IMR-90 (cell line): Measurements from ENCODE around the gene EXPH5. TPM values are rescaled to one million over a fixed set of nuclear protein-coding genes. Genes with fewer than 3 reads are reported as not detected.

ENCODE experiments used
- ATAC-seq: fragments of 200-7000 bp; cut with Tn5 transposase; 2 replicates; pipeline ENCODE4 v1.9.1; 2020; ENCODE audit warnings: low read depth, mild to moderate bottlenecking, moderate library complexity
- BruUV-seq: library from RNA; stranded (reverse); fragments of 400-500 nt; replicated peaks from 2 replicates; lab custom pipeline; 2021; lab: Mats Ljungman, UMichigan
- CTCF ChIA-PET: fragments of 300-600 bp; formaldehyde crosslinking; extraction: SDS; loops from one replicate; lab custom pipeline; 2021; ENCODE audit warnings: antibody characterized with exemption; lab: Yijun Ruan, JAX
- POLR2A ChIA-PET: fragments of 300-600 bp; sonication (Branson Sonifier 250); formaldehyde crosslinking; loops from one replicate; lab custom pipeline; 2022; ENCODE audit warnings: antibody characterized with exemption; ENCODE audit not compliant: unreplicated experiment; lab: Charles Lee
- DNase-seq: peaks from one replicate; pipeline ENCODE4 v3.0.0; 2013
- H2AFZ ChIP-seq: replicated peaks from 2 replicates; pipeline ENCODE3; 2013; ENCODE audit warnings: low read length, mild to moderate bottlenecking; ENCODE audit not compliant: poor library complexity
- H2AK5ac ChIP-seq: 2 replicates; pipeline ENCODE4 v1.6.1; 2013; ENCODE audit warnings: low read depth, low read length, inconsistent platforms
- H2AK9ac ChIP-seq: replicated peaks from 2 replicates; pipeline ENCODE3; 2013; ENCODE audit warnings: mild to moderate bottlenecking, low read depth, low read length, moderate library complexity; ENCODE audit not compliant: poor library complexity
- H2BK120ac ChIP-seq: 2 replicates; pipeline ENCODE4 v1.6.1; 2013; ENCODE audit warnings: low read depth, low read length, inconsistent platforms
- H2BK15ac ChIP-seq: 3 replicates; pipeline ENCODE4 v1.6.1; 2013; ENCODE audit warnings: low read depth, low read length, inconsistent platforms
- H2BK20ac ChIP-seq: 2 replicates; pipeline ENCODE4 v1.6.1; 2013; ENCODE audit warnings: low read depth, mild to moderate bottlenecking, inconsistent platforms, low read length, moderate library complexity
- H2BK5ac ChIP-seq: 2 replicates; pipeline ENCODE4 v1.6.1; 2013; ENCODE audit warnings: mild to moderate bottlenecking, low read depth, low read length, inconsistent platforms; ENCODE audit not compliant: poor library complexity, severe bottlenecking
- H3K14ac ChIP-seq: replicated peaks from 2 replicates; pipeline ENCODE4 v1.6.1; 2013; ENCODE audit warnings: low read depth, low read length, inconsistent platforms
- H3K18ac ChIP-seq: 2 replicates; pipeline ENCODE4 v1.6.1; 2013; ENCODE audit warnings: low read depth, low read length, control low read depth
- H3K23ac ChIP-seq: 2 replicates; pipeline ENCODE4 v1.6.1; 2013; ENCODE audit warnings: low read depth, low read length, inconsistent platforms
- H3K27ac ChIP-seq: 2 replicates; pipeline ENCODE4 v1.5.1; 2013; ENCODE audit warnings: mild to moderate bottlenecking, control low read depth, low read length; ENCODE audit not compliant: insufficient read depth
- H3K27me3 ChIP-seq: 2 replicates; pipeline ENCODE4 v1.6.1; 2013; ENCODE audit warnings: low read length; ENCODE audit not compliant: control insufficient read depth, insufficient read depth
- H3K36me3 ChIP-seq: 2 replicates; pipeline ENCODE4 v1.6.1; 2013; ENCODE audit warnings: low read length, mixed read lengths; ENCODE audit not compliant: control insufficient read depth, insufficient read depth
- H3K4ac ChIP-seq: 2 replicates; pipeline ENCODE4 v1.6.1; 2013; ENCODE audit warnings: low read depth, low read length, inconsistent platforms
- H3K4me1 ChIP-seq: 2 replicates; pipeline ENCODE4 v1.6.1; 2013; ENCODE audit warnings: low read length, mixed read lengths; ENCODE audit not compliant: control insufficient read depth, insufficient read depth
- H3K4me2 ChIP-seq: 2 replicates; pipeline ENCODE4 v1.6.1; 2013; ENCODE audit warnings: low read depth, mild to moderate bottlenecking, control low read depth, low read length, moderate library complexity
- H3K4me3 ChIP-seq: 2 replicates; pipeline ENCODE4 v1.5.1; 2013; ENCODE audit warnings: low read depth, mild to moderate bottlenecking, control low read depth, low read length, moderate library complexity; ENCODE audit not compliant: insufficient read depth
- H3K56ac ChIP-seq: 2 replicates; pipeline ENCODE4 v1.6.1; 2013; ENCODE audit warnings: low read length, inconsistent platforms; ENCODE audit not compliant: insufficient read depth; ENCODE audit errors: extremely low read depth
- H3K79me1 ChIP-seq, 2 experiments: 2 replicates each; pipeline ENCODE4 v1.6.1; 2013; ENCODE audit warnings: low read length in 2 of 2, inconsistent platforms in 1 of 2, low read depth in 1 of 2
- H3K9ac ChIP-seq: 2 replicates; pipeline ENCODE4 v1.6.1; 2013; ENCODE audit warnings: low read depth, low read length, control low read depth
- H3K9me1 ChIP-seq: 2 replicates; pipeline ENCODE4 v1.6.1; 2013; ENCODE audit warnings: low read length, inconsistent platforms; ENCODE audit not compliant: insufficient read depth
- H3K9me3 ChIP-seq: 2 replicates; pipeline ENCODE4 v1.6.1; 2013; ENCODE audit warnings: low read length; ENCODE audit not compliant: control insufficient read depth, insufficient read depth
- H4K20me1 ChIP-seq: 2 replicates; pipeline ENCODE4 v1.6.1; 2013; ENCODE audit warnings: low read length, inconsistent platforms; ENCODE audit not compliant: insufficient read depth
- H4K5ac ChIP-seq: 2 replicates; pipeline ENCODE4 v1.6.1; 2013; ENCODE audit warnings: mild to moderate bottlenecking, low read depth, low read length, control low read depth
- H4K8ac ChIP-seq, 2 experiments: 2 replicates each; pipeline ENCODE4 v1.6.1; 2013; ENCODE audit warnings: low read depth in 2 of 2, low read length in 2 of 2, control low read depth in 1 of 2, inconsistent platforms in 1 of 2
- H4K91ac ChIP-seq: 2 replicates; pipeline ENCODE4 v1.6.1; 2013; ENCODE audit warnings: low read depth, low read length, inconsistent platforms; ENCODE audit not compliant: insufficient read depth
- BHLHE40 ChIP-seq: fragments of 150-350 bp; IDR thresholded peaks from 2 replicates; pipeline ENCODE4 v1.6.1; 2016; ENCODE audit warnings: mild to moderate bottlenecking, low read depth, low read length
- FOS ChIP-seq: fragments of 150-350 bp; IDR thresholded peaks from 2 replicates; pipeline ENCODE4 v1.6.1; 2016; ENCODE audit warnings: low read depth, low read length
- MAFK ChIP-seq: IDR thresholded peaks from 2 replicates; pipeline ENCODE4 v1.6.1; 2012; ENCODE audit warnings: low read depth, low read length, improper control_type of control experiment
- MAZ ChIP-seq: IDR thresholded peaks from 2 replicates; pipeline ENCODE4 v1.6.1; 2012; ENCODE audit warnings: low read depth, mild to moderate bottlenecking, low read length, improper control_type of control experiment, moderate library complexity, borderline replicate concordance
- MXI1 ChIP-seq: IDR thresholded peaks from 2 replicates; pipeline ENCODE4 v1.6.1; 2012; ENCODE audit warnings: low read depth, mild to moderate bottlenecking, low read length, moderate library complexity, borderline replicate concordance
- POLR2A ChIP-seq: IDR thresholded peaks from 2 replicates; pipeline ENCODE4 v1.6.1; 2012; ENCODE audit warnings: mild to moderate bottlenecking, low read depth, low read length
- RAD21 ChIP-seq: IDR thresholded peaks from 2 replicates; pipeline ENCODE4 v1.6.1; 2012; ENCODE audit warnings: low read length, improper control_type of control experiment
- WGBS, 2 experiments: methylation state at CpG; one replicate each; pipeline versions ENCODE4 v1.1.5 to v1.1.7; 2013; ENCODE audit warnings: missing lambda C conversion rate in 2 of 2; ENCODE audit not compliant: insufficient read length in 1 of 2; ENCODE audit errors: extremely low coverage in 2 of 2; 5-methylcytosine and 5-hydroxymethylcytosine counted together
- dilution Hi-C: fragments of 300-500 bp; cut with HindIII; formaldehyde crosslinking; loops from one replicate; pipeline ENCODE4 v1.14.3; 2018; ENCODE audit warnings: low sequenced_read_pairs; ENCODE audit not compliant: unreplicated experiment
- in situ Hi-C: fragments of 300-500 bp; cut with MboI; formaldehyde crosslinking; loops from 3 replicates; pipeline ENCODE4 v1.14.3; 2019; ENCODE audit warnings: low sequenced_read_pairs, inconsistent platforms, mixed read lengths
- intact Hi-C: fragments of 100-400 bp; cut with micrococcal nuclease; formaldehyde crosslinking; loops from 2 replicates; pipeline ENCODE4 v1.10.0; 2022
- polyA plus RNA-seq, 3 experiments: library from polyadenylated mRNA; depleted of rRNA; stranded (reverse); fragments of >200 nt; gene quantifications; 2 replicates each; pipeline ENCODE4 v1.2.3, GENCODE V29; 2012; ENCODE audit warnings: low replicate concordance in 1 of 3
- total RNA-seq: library from RNA; depleted of rRNA; stranded (reverse); fragments of >200 nt; gene quantifications from 2 replicates; pipeline ENCODE4 v1.2.3, GENCODE V29; 2012
- TF ChIP-seq, protein P1 (sequence below): conservative IDR thresholded peaks from 2 replicates; pipeline ENCODE4 v1.5.1; 2012; ENCODE audit warnings: mild to moderate bottlenecking, low read depth, low read length, improper control_type of control experiment

Gene EXPH5
- total and polyA plus RNA-seq, 2 of the 4 experiments (the other 2 are of a cell fraction), result 0.05 to 0.72 TPM

DNA sequence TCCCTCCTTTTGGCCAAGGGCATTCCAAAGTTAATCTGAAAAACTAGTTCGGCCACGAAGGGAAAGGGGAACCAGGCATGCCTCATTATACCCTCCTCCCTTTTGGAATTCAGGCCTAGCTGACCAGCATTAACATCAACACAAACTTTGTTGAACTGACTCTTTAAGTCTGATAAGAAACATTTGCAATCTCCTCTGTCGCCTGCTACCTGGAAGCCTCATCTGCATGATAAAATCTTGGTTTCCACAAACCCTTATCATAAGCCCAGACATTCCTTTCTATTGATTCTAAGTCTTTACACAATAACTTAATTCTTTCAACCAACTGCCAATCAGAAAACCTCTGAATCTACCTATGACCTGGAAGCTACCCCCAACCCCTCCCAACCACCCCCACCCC, 106.7 kb downstream of the EXPH5 start:
- intact Hi-C loops (no loop called here), in situ Hi-C loops (no loop called here), dilution Hi-C loops (no loop called here)
- no peak overlapping the region for H3K4me3 ChIP-seq
- DNase-seq (no peak), ATAC-seq (no peak)
- H3K4me2 ChIP-seq, result no peak overlapping the region
- CTCF ChIA-PET, result no interaction called here
- H2BK15ac ChIP-seq, result no peak overlapping the region
- TF ChIP-seq, protein P1, sequence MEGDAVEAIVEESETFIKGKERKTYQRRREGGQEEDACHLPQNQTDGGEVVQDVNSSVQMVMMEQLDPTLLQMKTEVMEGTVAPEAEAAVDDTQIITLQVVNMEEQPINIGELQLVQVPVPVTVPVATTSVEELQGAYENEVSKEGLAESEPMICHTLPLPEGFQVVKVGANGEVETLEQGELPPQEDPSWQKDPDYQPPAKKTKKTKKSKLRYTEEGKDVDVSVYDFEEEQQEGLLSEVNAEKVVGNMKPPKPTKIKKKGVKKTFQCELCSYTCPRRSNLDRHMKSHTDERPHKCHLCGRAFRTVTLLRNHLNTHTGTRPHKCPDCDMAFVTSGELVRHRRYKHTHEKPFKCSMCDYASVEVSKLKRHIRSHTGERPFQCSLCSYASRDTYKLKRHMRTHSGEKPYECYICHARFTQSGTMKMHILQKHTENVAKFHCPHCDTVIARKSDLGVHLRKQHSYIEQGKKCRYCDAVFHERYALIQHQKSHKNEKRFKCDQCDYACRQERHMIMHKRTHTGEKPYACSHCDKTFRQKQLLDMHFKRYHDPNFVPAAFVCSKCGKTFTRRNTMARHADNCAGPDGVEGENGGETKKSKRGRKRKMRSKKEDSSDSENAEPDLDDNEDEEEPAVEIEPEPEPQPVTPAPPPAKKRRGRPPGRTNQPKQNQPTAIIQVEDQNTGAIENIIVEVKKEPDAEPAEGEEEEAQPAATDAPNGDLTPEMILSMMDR, result no peak
- TF ChIP-seq RAD21, result no peak
- no peak for TF ChIP-seq BHLHE40
- no peak for TF ChIP-seq MAZ
- TF ChIP-seq POLR2A, result no peak
- TF ChIP-seq FOS, result no peak
- no peak for TF ChIP-seq MXI1
- no peak for TF ChIP-seq MAFK
- no peak overlapping the region for H2BK5ac ChIP-seq
- H3K14ac ChIP-seq, result no peak overlapping the region
- no peak overlapping the region for H3K4ac ChIP-seq
- WGBS, 2 experiments, result 86% methylated on average over 1 of the region's 3 CpGs; no CpG with 5 or more reads in 1 of the 2 experiments
- H3K9me1 ChIP-seq, result no peaks in the 10 kb centered on the region; the same call in 1 of the 2 replicates
- no peak overlapping the region for H3K56ac ChIP-seq
- H3K36me3 ChIP-seq, result peaks cover 28% of the 10 kb centered on the region
- no peak overlapping the region for H4K5ac ChIP-seq
- no peaks in the 10 kb centered on the region for H3K9me3 ChIP-seq
- BruUV-seq, result no TSS peak
- H3K18ac ChIP-seq, result no peak overlapping the region
- no peak overlapping the region for H3K27ac ChIP-seq
- no peaks in the 10 kb centered on the region for H4K20me1 ChIP-seq
- POLR2A ChIA-PET, result no interaction called here
- no peak overlapping the region for H3K9ac ChIP-seq
- no peak overlapping the region for H2BK120ac ChIP-seq
- no peak overlapping the region for H4K91ac ChIP-seq
- H2AK9ac ChIP-seq, result no peak overlapping the region
- no peak overlapping the region for H2AK5ac ChIP-seq
- no peaks in the 10 kb centered on the region for H3K27me3 ChIP-seq
- H3K23ac ChIP-seq, result no peak overlapping the region
- no peak overlapping the region for H2BK20ac ChIP-seq
- no peaks in the 10 kb centered on the region; the same call in 1 of the 2 replicates for H3K4me1 ChIP-seq
- no peak overlapping the region for H2AFZ ChIP-seq
- H4K8ac ChIP-seq, result no peak overlapping the region
- H3K79me1 ChIP-seq, result peaks cover 12 to 13% of the 10 kb centered on the region in 2 experiments; a peak in 3 of 4 replicates
